Breast epithelium (tissue), 4 donors: ENCODE data around the gene TMC8. TPM values are rescaled to one million over a fixed set of nuclear protein-coding genes. Genes with fewer than 3 reads are reported as not detected.
"Not testable (repeated sequence)": the region's sequence is repeated elsewhere in the genome, so short reads cannot be mapped to it uniquely, and the experiment has no call there.

Experiments
- DNase-seq, 2 donors: peaks; one replicate each; pipeline ENCODE4 v3.0.0-alpha.2; 2019; ENCODE audit warnings: low spot score in 2 of 2
- H3K27ac ChIP-seq, 2 donors: fragments of 200-600 bp; sonication (generic) in 1 of 2; one replicate each; pipeline ENCODE4 v1.5.1; 2016 to 2019; ENCODE audit warnings: mild to moderate bottlenecking in 1 of 2
- H3K27me3 ChIP-seq, 2 donors: fragments of 200-600 bp; sonication (generic) in 1 of 2; one replicate each; pipeline versions ENCODE4 v1.5.1 to v1.6.0; 2017 to 2019; ENCODE audit warnings: control low read depth in 1 of 2, mild to moderate bottlenecking in 1 of 2
- H3K36me3 ChIP-seq: fragments of 200-600 bp; one replicate; pipeline ENCODE4 v1.5.1; 2019
- H3K4me1 ChIP-seq, 2 donors: fragments of 200-600 bp; sonication (generic); one replicate each; pipeline ENCODE4 v1.5.1; 2016 to 2019; ENCODE audit warnings: control low read depth in 1 of 2
- H3K4me3 ChIP-seq, 3 donors: fragments of 200-600 bp; sonication (generic); 1 replicate in 2 of 3; 2 replicates in 1 of 3; pipeline ENCODE4 v1.5.1; 2016 to 2019; ENCODE audit warnings: mild to moderate bottlenecking in 3 of 3, moderate library complexity in 2 of 3
- H3K9me3 ChIP-seq, 2 donors: fragments of 200-600 bp; sonication (generic) in 1 of 2; one replicate each; pipeline ENCODE4 v1.5.1; 2016 to 2019; ENCODE audit warnings: control low read depth in 1 of 2
- POLR2A ChIP-seq: fragments of 450-650 bp; IDR thresholded peaks from one replicate; pipeline ENCODE4 v1.6.1; 2016; ENCODE audit warnings: antibody characterized with exemption, mild to moderate bottlenecking, moderate library complexity
- POLR2AphosphoS5 ChIP-seq, 3 donors: sonication (generic); formaldehyde crosslinking; IDR thresholded peaks; one replicate each; pipeline ENCODE4 v1.6.1; 2017; ENCODE audit warnings: antibody characterized with exemption in 3 of 3
- intact Hi-C: fragments of 100-400 bp; cut with DNase I; formaldehyde crosslinking; loops from one replicate; pipeline ENCODE4 v1.15.1; 2023; ENCODE audit warnings: low total_unique reads
- total RNA-seq, 3 donors: library from RNA; depleted of rRNA; stranded (reverse); fragments of >200 nt; gene quantifications; one replicate each; pipeline ENCODE4 v1.1.0, GENCODE V29; 2016
- TF ChIP-seq, protein P1 (sequence below), 3 donors: fragments of 450-650 bp; IDR thresholded peaks; one replicate each; pipeline ENCODE4 v1.5.1; 2016 to 2017; ENCODE audit warnings: antibody characterized with exemption in 3 of 3, mild to moderate bottlenecking in 3 of 3, moderate library complexity in 3 of 3

Gene TMC8
- total RNA-seq, 3 donors from 2014 or later, result 4.2 to 9.9 (median 8.8) TPM

DNA sequence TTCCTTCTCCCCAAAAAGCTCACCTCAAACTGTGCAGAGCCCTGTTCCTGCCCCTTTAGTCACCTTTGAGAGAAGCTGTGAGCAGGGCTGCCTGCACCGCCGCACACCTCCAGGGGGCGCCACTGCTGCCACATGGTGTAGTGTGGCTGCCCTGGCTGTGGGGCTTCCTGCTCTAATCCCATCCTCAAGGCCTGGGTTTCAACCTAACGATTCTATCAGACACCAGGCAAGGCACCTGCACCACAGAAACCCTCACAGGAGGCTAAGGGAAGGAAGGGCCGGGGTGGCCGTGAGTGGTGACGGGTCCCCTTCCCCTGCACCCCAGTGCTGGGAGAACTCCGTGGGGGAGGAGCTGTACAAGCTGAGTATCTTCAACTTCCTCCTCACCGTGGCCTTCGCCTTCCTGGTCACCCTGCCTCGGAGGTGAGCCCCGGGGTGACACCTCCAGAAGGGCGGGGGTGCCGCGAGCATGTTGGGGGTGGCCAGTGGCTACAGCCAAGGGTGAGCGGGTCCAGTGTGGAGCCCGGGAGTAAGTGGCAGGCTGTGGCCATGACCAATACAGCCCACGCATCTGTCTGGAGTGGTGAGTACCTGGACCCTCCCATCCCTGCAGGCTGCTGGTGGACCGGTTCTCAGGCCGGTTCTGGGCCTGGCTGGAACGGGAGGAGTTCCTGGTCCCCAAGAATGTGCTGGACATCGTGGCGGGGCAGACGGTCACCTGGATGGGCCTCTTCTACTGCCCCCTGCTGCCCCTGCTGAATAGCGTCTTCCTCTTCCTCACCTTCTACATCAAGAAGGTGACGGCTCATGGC, 7.0 kb downstream of the TMC8 start:
- intact Hi-C loops, result no loop called here

DNA sequence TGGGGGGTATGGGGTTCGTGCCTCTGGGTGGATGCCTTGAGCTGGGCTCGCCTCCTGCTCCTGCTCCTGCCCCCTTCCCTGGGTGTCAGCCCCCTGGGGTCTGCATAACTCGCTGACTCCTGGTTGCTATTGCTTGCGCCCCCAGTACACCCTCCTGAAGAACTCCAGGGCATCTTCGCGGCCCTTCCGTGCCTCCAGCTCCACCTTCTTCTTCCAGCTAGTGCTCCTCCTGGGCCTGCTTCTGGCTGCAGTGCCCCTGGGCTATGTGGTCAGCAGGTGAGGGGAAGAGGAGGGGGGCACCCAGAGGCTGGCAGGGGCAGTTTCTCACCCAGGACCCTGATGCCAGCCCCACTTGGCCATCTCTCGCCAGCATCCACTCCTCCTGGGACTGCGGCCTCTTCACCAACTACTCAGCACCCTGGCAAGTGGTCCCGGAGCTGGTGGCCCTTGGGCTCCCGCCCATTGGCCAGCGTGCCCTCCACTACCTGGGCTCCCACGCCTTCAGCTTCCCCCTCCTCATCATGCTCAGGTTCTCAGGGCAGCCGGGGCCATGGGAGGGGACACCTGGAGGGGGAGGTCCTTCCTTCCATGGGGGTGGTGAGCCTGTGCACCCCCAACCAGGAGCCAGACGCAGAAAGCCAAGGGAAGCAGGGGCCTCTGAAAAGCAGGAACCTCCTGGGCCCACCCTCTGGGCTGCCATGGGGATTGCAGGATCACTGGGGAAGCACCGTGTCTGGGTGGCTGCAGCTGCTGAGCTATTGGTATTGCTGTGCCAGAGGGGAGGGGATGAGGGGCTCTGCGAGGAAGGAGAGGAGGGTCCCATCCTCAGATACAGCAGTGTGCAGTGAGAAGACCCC, 7.9 kb downstream of the TMC8 start:
- Histone ChIP-seq H3K4me1 (peaks cover 4 to 8% of the 10 kb centered on the region in 2 donors), H3K9me3 (no peaks in the 10 kb centered on the region), H3K27me3 (no peaks in the 10 kb centered on the region), H3K36me3 (no peaks in the 10 kb centered on the region), H3K27ac (peak overlapping the region in 1 of 2 donors; percentile 10), H3K4me3 (no peak overlapping the region)
- intact Hi-C loops, result no loop called here
- TF ChIP-seq, protein P1, sequence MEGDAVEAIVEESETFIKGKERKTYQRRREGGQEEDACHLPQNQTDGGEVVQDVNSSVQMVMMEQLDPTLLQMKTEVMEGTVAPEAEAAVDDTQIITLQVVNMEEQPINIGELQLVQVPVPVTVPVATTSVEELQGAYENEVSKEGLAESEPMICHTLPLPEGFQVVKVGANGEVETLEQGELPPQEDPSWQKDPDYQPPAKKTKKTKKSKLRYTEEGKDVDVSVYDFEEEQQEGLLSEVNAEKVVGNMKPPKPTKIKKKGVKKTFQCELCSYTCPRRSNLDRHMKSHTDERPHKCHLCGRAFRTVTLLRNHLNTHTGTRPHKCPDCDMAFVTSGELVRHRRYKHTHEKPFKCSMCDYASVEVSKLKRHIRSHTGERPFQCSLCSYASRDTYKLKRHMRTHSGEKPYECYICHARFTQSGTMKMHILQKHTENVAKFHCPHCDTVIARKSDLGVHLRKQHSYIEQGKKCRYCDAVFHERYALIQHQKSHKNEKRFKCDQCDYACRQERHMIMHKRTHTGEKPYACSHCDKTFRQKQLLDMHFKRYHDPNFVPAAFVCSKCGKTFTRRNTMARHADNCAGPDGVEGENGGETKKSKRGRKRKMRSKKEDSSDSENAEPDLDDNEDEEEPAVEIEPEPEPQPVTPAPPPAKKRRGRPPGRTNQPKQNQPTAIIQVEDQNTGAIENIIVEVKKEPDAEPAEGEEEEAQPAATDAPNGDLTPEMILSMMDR (IDR thresholded peaks at IDR 0.05), result no peak
- TF ChIP-seq POLR2A (no peak), POLR2AphosphoS5 (IDR thresholded peaks at IDR 0.05) (no peak)
- no peak for DNase-seq

More for the DNA sequence above, 7.0 kb downstream of the TMC8 start:
- DNase-seq, result no peak
- Histone ChIP-seq H3K9me3 (no peaks in the 10 kb centered on the region), H3K27me3 (no peaks in the 10 kb centered on the region), H3K4me3 (no peak overlapping the region), H3K4me1 (peaks cover 4 to 11% of the 10 kb centered on the region in 2 donors), H3K36me3 (no peaks in the 10 kb centered on the region), H3K27ac (no peak overlapping the region)
- TF ChIP-seq POLR2AphosphoS5 (IDR thresholded peaks at IDR 0.05), result no peak
- TF ChIP-seq, protein P1 (IDR thresholded peaks at IDR 0.05), result no peak
- no peak for TF ChIP-seq POLR2A

DNA sequence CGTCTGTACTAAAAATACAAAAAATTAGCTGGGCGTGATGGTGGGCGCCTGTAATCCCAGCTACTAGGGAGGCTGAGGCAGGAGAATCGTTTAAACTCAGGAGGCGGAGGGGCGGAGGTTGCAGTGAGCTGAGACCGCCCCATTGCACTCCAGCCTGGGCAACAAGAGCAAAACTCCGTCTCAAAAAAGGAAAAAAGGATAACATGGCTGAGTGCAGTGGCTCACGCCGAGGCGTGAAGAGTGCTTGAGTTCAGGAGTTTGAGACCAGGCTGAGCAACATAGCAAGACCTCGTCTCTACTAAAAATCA, 9.2 kb downstream of the TMC8 start:
- H3K27me3 ChIP-seq, H3K27ac ChIP-seq, H3K9me3 ChIP-seq, DNase-seq, H3K4me3 ChIP-seq, H3K36me3 ChIP-seq, intact Hi-C loops: not testable (repeated sequence)
- H3K4me1 ChIP-seq, result peaks cover 4 to 19% of the 10 kb centered on the region in 2 donors

DNA sequence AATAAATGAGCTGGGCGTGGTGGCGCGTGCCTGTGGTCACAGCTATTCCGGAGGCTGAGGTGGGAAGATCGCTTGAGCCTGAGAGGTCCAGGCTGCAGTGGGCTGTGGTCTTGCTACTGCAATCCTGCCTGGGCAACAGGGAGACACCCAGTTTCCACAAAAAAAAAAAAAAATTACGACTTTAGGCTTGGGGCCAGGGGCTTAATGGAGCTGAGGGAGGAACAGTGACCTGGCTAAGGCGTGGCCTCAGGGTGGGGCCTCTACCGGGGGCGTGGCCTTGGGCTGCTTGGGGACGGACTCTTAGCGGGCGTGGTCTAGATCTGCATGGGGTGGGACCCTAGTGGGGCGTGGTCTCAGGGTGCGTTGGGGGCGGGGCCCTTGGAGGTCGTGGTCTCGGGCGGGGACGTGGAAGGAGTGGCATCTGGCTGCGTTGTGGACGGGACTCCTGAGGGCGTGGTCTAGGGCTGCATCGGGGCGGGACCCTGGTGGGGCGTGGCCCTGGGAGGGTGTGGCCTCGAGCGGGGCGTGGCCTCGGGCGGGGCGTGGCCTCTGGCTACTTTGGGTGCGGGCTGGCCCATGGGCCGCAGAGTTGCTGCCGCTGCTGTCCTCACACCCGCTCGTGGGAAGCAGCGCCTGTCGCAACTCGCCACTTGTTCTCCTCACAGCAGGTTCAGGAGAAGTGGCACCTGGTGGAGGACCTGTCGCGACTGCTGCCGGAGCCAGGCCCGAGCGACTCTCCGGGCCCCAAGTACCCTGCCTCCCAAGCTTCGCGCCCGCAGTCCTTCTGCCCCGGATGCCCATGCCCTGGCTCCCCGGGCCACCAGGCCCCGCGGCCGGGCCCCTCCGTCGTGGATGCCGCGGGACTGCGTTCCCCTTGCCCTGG, 9.8 kb downstream of the TMC8 start:
- Histone ChIP-seq H3K4me3 (peak overlapping the region; percentile 10 to 44 (median 17)), H3K27me3 (no peaks in the 10 kb centered on the region), H3K9me3 (no peaks in the 10 kb centered on the region), H3K27ac (peak overlapping the region; percentile 56 to 79), H3K36me3 (no peaks in the 10 kb centered on the region), H3K4me1 (peaks cover 4 to 23% of the 10 kb centered on the region in 2 donors)
- TF ChIP-seq POLR2A (no peak), POLR2AphosphoS5 (IDR thresholded peaks at IDR 0.05) (peak in 1 of 3 donors; percentile 12)
- TF ChIP-seq, protein P1 (IDR thresholded peaks at IDR 0.05), result no peak
- peak; percentile 88 to 90 for DNase-seq
- intact Hi-C loops, result no loop called here

DNA sequence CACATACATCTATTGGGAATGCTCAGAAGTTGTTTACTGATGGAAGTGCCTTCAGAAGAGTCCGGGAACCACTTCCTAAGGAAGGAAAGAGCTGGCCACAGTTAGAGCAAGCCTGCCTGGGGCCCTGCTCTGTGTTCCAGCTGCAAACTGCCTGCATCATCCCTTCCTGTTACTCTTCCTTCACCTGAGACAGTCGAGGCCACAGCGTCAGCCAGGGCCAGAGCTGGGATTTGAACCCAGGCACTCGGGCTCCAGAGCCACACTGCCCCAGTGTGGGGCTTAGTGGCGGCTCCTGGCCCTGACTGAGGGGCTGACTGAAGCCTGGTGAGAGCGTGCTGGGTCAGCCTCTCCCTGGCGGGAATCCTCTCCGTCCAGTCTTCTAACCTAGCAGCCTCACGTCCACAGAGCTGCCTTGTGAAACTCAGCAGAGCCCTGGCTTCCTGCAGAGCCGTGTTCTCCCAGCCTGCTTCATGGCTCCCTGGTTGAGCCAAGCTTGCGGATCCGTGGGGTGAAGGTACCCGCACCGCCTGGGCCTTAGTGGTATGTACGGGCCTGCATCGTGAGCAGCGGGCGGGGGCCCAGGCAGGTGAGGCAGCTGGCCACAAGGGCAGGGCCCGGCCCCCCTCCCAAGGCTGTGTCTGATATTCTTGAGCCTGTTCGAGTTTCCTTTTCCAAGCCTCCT, 11.0 kb downstream of the TMC8 start:
- no peaks in the 10 kb centered on the region for H3K27me3 ChIP-seq
- TF ChIP-seq, protein P1 (IDR thresholded peaks at IDR 0.05), result no peak
- TF ChIP-seq POLR2AphosphoS5 (IDR thresholded peaks at IDR 0.05) (no peak), POLR2A (no peak)
- intact Hi-C loops, result no loop called here
- DNase-seq, result no peak
- H3K4me1 ChIP-seq, result peaks cover 4 to 23% of the 10 kb centered on the region in 2 donors
- no peak overlapping the region for H3K4me3 ChIP-seq
- peak overlapping the region; percentile 76 to 79 for H3K27ac ChIP-seq
- no peaks in the 10 kb centered on the region for H3K36me3 ChIP-seq
- no peaks in the 10 kb centered on the region for H3K9me3 ChIP-seq
